Naive B cell (primary cell): Measurements from ENCODE around the gene MEIOB. TPM values are rescaled to one million over a fixed set of nuclear protein-coding genes. Genes with fewer than 3 reads are reported as not detected.
A peak's percentile ranks its signal among the peaks of the same experiment; 100 is the strongest.
"Not testable (repeated sequence)": the region's sequence is repeated elsewhere in the genome, so short reads cannot be mapped to it uniquely, and the experiment has no call there.

ENCODE experiments used
- ATAC-seq, 2 donors: fragments of 150-1000 bp; cut with Tn5 transposase; 2 replicates each; pipeline ENCODE4 v1.10.0; 2021; ENCODE audit warnings: low read depth in 2 of 2, mild to moderate bottlenecking in 2 of 2, moderate library complexity in 2 of 2
- DNase-seq: peaks from one replicate; pipeline ENCODE4 v3.0.0; 2022
- H3K27ac Mint-ChIP-seq, 6 donors: one replicate each; pipeline ENCODE4 v1.8.0; 2020 to 2022; ENCODE audit warnings: mild to moderate bottlenecking in 6 of 6, mixed read lengths in 6 of 6, moderate library complexity in 5 of 6, inconsistent platforms in 2 of 6
- H3K27me3 Mint-ChIP-seq, 3 donors: one replicate each; pipeline ENCODE4 v1.8.0; 2021 to 2022; ENCODE audit warnings: mixed read lengths in 3 of 3, mild to moderate bottlenecking in 1 of 3
- H3K36me3 Mint-ChIP-seq, 2 donors: one replicate each; pipeline ENCODE4 v1.8.0; 2020 to 2022; ENCODE audit warnings: mixed read lengths in 2 of 2, inconsistent platforms in 1 of 2, mild to moderate bottlenecking in 1 of 2
- H3K4me1 Mint-ChIP-seq, 3 donors: one replicate each; pipeline ENCODE4 v1.8.0; 2020 to 2022; ENCODE audit warnings: mixed read lengths in 3 of 3, inconsistent platforms in 1 of 3, mild to moderate bottlenecking in 1 of 3, moderate library complexity in 1 of 3
- H3K4me3 Mint-ChIP-seq, 8 donors: one replicate each; pipeline ENCODE4 v1.8.0; 2020 to 2022; ENCODE audit warnings: mild to moderate bottlenecking in 8 of 8, mixed read lengths in 8 of 8, moderate library complexity in 8 of 8, inconsistent platforms in 2 of 8
- H3K9me3 Mint-ChIP-seq, 7 donors: one replicate each; pipeline ENCODE4 v1.8.0; 2020 to 2022; ENCODE audit warnings: mixed read lengths in 7 of 7, mild to moderate bottlenecking in 5 of 7, inconsistent platforms in 2 of 7, moderate library complexity in 1 of 7
- polyA plus RNA-seq, 6 donors: library from polyadenylated mRNA; unstranded; fragments of 300-500 nt; fragmentation: Illumina TruSeq; gene quantifications; one replicate each; pipeline ENCODE4 v1.2.3, GENCODE V29; 2021; ENCODE audit warnings: low read depth in 6 of 6

The MEIOB gene
- polyA plus RNA-seq, result not detected

DNA sequence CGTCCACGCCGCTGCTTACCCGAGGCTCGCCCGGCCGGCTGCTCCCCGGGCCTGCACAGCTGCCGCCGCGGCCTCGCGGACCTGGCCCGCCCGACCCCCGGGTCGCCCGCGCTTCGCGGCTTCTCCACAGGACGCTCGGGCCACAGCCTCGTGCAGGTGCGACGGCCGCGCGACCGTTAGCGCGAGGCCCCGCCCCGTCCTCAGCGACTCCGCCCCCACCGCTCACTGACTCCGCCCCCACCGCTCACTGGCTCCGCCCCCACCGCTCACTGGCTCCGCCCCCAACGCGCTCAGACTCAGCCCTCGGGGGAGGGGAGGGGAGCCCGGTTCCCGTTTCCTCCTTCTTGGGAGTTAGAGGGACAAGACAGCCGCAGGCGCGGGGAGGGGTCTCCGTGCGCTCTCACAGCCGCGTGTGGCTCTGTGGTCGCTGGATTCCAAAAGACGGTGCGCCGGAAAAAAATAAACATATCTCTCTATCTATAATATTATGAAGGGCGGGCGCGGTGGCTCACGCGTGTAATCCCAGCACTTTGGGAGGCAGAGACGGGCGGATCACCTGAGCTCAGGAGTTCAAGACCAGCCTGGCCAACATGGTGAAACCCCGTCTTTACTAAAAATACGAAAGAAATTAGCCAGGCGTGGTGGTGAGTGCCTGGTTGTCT, at the start of gene MEIOB:
Gene MEIOB (minus strand): TSS at position 191 of the 662 bp plus-strand sequence. CDS start 3,989 bp downstream, outside the sequence.
- peak within 1 kb of the TSS in 7 of 8 donors; percentile 47 to 71 (median 63) for H3K4me3 Mint-ChIP-seq
- peak in 1 of 2 donors; percentile 41 for ATAC-seq
- no peak for DNase-seq

DNA sequence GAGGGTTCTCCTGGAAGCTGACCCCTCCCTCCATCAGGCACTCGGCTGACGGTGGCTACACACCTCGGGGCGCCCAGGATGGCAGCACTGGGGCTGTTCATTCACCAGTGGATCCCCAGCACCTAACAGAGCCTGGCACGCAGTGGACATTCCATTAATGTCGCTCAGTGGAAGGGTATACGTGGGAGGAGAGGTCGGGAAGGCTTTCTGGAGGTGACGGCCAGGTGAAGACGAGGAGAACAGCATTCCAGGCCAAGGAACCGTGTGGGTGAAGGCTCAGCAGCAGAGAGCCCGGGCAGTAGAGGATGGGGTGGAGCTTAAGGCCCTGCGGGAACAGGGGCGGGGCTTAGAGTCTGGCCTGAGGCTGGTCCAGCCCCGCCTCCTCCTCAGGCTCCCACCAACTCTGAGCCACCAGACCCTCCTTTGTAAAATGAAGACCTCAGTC, 48.8 kb upstream of the MEIOB start:
- Mint-ChIP-seq H3K4me1 (peaks cover 0 to 18% (median 8%) of the 10 kb centered on the region in 3 donors), H3K36me3 (no peaks in the 10 kb centered on the region), H3K4me3 (peak overlapping the region in 1 of 8 donors; percentile 45), H3K27ac (no peak overlapping the region), H3K27me3 (peaks cover 17 to 84% (median 67%) of the 10 kb centered on the region in 3 donors), H3K9me3 (peaks cover 0 to 5% (median 2%) of the 10 kb centered on the region in 7 donors)
- ATAC-seq (no peak), DNase-seq (no peak)

More for the DNA sequence above, at the start of gene MEIOB:
- Mint-ChIP-seq H3K27ac (peak within 1 kb of the TSS in 1 of 6 donors; percentile 68), H3K4me1 (peaks cover 4 to 8% (median 6%) of the 10 kb centered on the region in 3 donors), H3K27me3 (peaks cover 19 to 26% (median 21%) of the 10 kb centered on the region in 3 donors), H3K9me3 (peaks cover 0 to 3% (median 2%) of the 10 kb centered on the region in 7 donors), H3K36me3 (peaks cover 0 to 9% of the 10 kb centered on the region in 2 donors)

GRCh38 chr16:1920122-1920521, 48.2 kb upstream of the MEIOB start:
- not testable (repeated sequence) for H3K36me3 Mint-ChIP-seq, H3K9me3 Mint-ChIP-seq, DNase-seq, H3K27ac Mint-ChIP-seq, ATAC-seq
- peaks cover 17 to 84% (median 68%) of the 10 kb centered on the region in 3 donors for H3K27me3 Mint-ChIP-seq
- H3K4me3 Mint-ChIP-seq, result peak overlapping the region in 1 of 8 donors; percentile 34
- H3K4me1 Mint-ChIP-seq, result peaks cover 0 to 18% (median 8%) of the 10 kb centered on the region in 3 donors

DNA sequence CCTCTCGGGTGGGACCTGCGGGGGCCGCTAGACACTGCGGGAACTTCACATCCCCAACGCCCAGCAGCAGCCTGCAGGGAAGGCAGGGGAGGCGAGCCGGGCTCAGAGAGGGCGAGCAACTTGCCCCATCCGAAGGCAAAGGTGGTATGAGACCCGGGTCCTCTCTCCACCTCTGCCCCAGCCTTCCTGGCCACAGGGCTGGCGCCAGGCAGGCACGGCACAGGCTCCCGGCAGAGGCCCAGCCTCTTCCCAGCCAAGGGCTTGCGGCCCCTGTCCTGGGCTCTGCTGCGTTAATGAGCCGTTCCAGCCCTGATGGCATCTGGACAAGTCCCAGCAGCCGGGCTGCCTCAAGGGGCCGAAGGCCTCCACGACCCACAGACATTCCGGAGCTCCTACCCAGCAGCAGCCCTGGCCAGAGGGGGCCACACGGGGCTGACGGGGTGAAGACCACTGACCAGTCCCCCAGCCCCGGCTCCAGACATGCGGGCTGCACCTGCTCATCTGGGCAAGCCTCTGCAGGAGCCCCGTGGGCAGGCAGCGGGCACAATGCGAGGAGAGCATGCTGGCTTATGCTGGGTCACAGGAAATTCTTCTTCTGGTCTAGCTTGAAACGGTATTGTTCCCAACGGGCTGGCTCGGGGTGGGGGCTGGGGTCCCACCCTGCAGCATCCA, 47.5 kb upstream of the MEIOB start:
- Mint-ChIP-seq H3K27ac (no peak overlapping the region), H3K4me1 (peaks cover 0 to 18% (median 8%) of the 10 kb centered on the region in 3 donors), H3K9me3 (peaks cover 0 to 5% (median 2%) of the 10 kb centered on the region in 7 donors), H3K27me3 (peaks cover 17 to 84% (median 67%) of the 10 kb centered on the region in 3 donors), H3K36me3 (no peaks in the 10 kb centered on the region), H3K4me3 (no peak overlapping the region)
- ATAC-seq, result no peak
- no peak for DNase-seq

DNA sequence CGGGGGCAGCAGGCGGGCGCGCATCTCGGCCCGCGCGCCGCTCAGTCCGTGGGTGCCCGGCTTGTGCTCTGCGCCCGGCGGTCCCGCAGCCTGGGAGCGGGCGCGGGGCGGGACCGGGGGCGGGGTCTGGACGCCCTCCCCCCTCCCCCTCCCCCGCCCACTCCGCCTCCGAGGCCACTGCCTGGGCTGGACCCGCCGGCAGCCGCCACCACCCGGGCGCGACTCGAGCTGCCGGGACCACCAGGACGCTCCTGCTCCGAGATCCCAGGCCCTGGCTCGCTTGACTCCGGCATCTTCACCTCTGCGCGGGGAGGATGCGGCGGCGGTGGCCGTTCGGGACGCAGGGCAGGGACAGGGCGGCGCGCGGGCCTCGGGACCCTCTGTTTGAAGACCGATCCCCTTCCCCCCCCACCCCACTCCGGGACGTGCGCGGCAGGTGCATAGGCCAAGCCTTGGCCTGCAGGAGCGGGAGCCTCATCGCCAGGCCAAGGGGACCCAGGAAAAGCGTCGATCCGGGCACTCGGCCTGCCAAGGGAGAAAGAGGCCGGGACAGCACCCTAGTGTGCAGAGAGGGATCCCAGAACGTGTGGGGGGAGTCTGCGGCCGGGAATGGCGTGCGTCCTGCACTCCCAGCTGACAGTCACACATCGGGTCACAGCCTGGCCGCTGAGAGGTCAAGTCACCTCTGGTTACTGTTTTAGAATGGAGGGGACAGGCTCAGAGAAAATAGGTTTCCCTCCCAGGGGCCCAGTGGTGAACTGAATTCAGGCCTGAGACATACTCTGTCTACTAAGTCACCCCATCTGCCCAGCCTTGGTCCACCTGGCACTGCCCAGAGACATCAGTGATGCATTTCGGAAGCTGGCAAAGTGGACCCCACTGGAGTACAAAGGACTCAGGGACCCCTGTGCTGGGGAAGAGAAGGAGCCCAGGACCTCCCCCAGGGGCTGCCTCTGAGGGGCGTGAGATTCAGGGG, 46.7 kb upstream of the MEIOB start, which contains the start of gene HS3ST6:
Gene HS3ST6 (minus strand): TSS at position 65 of the 976 bp plus-strand sequence. CDS start 92 bp downstream, outside the sequence.
- ATAC-seq, result no peak
- no peak for DNase-seq
- no peak within 1 kb of the TSS for H3K27ac Mint-ChIP-seq
- H3K4me3 Mint-ChIP-seq, result peak within 1 kb of the TSS in 1 of 8 donors; percentile 57
- H3K9me3 Mint-ChIP-seq, result peaks cover 0 to 5% (median 2%) of the 10 kb centered on the region in 7 donors
- H3K27me3 Mint-ChIP-seq, result peaks cover 17 to 81% (median 65%) of the 10 kb centered on the region in 3 donors
- no peaks in the 10 kb centered on the region for H3K36me3 Mint-ChIP-seq
- H3K4me1 Mint-ChIP-seq, result peaks cover 0 to 18% (median 8%) of the 10 kb centered on the region in 3 donors

DNA sequence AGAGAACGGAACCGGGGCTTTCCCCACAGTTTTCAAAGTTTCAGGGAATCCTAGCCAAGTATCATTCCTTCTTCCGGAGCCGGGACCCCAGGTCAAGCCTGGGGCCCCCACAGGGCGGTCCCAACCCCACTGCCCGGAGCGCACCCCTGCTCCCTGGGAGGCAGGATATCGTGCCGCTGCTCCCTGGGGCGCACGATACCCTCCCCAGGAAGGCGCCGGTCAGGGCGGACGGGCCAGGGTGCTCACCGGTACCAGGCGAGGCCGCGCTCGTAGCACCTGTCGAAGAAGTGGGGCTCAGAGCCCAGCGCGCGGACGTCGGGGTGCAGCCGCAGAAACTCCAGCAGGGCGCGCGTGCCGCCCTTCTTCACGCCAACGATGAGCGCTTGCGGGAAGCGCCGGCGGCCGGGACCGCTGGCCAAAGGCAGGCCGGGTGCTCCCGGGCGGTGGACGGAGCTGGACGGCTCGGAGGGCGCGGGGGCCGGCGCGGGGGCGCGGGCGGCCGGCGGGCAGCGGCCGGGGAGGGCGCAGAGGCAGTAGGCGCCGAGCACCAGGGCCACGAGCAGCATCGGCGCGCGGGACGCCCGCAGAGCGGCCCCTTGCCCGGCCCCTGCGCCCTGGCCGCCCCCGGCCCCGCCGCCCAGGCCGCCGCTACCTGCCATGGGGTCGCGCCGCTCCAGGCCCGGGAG, 45.8 kb upstream of the MEIOB start:
- ATAC-seq (no peak), DNase-seq (no peak)
- Mint-ChIP-seq H3K4me1 (peaks cover 0 to 16% (median 8%) of the 10 kb centered on the region in 3 donors), H3K36me3 (no peaks in the 10 kb centered on the region), H3K27me3 (peaks cover 16 to 72% (median 57%) of the 10 kb centered on the region in 3 donors), H3K27ac (no peak overlapping the region), H3K4me3 (no peak overlapping the region), H3K9me3 (peaks cover 0 to 5% (median 2%) of the 10 kb centered on the region in 7 donors)

- Mint-ChIP-seq H3K9me3 (peaks cover 0 to 2% (median 0%) of the 10 kb centered on the region in 7 donors), H3K36me3 (no peaks in the 10 kb centered on the region), H3K4me3 (no peak overlapping the region), H3K27ac (peak overlapping the region in 1 of 6 donors; percentile 90), H3K27me3 (peaks cover 10 to 66% (median 51%) of the 10 kb centered on the region in 3 donors), H3K4me1 (peaks cover 0 to 14% (median 8%) of the 10 kb centered on the region in 3 donors)
- DNase-seq (no peak), ATAC-seq (no peak)
These were observed 45.2 kb upstream of the MEIOB start for GRCh38 chr16:1917056-1917664.

DNA sequence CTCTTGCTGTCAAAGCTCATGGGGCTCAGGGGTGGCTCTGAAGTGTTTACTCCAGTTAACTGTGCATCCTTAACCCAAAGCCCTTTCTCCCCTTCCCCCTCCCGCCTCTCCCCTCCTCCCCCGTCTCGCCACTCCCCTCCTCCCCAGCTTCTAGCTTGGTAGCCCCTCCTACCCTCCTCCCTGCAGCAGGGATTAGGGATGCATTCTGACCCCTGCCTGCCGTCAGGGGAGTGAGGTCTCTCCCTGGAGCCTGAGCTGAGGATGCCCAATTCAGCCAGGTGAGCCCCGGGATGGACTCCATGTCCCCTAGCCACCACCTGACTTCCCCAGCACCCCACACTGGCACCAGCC, 44.7 kb upstream of the MEIOB start:
- ATAC-seq (no peak), DNase-seq (no peak)
- Mint-ChIP-seq H3K27me3 (peaks cover 10 to 61% (median 49%) of the 10 kb centered on the region in 3 donors), H3K4me1 (peaks cover 0 to 14% (median 8%) of the 10 kb centered on the region in 3 donors), H3K36me3 (no peaks in the 10 kb centered on the region), H3K9me3 (peaks cover 0 to 2% (median 0%) of the 10 kb centered on the region in 7 donors), H3K4me3 (no peak overlapping the region), H3K27ac (peak overlapping the region in 2 of 6 donors; percentile 70 to 90)

DNA sequence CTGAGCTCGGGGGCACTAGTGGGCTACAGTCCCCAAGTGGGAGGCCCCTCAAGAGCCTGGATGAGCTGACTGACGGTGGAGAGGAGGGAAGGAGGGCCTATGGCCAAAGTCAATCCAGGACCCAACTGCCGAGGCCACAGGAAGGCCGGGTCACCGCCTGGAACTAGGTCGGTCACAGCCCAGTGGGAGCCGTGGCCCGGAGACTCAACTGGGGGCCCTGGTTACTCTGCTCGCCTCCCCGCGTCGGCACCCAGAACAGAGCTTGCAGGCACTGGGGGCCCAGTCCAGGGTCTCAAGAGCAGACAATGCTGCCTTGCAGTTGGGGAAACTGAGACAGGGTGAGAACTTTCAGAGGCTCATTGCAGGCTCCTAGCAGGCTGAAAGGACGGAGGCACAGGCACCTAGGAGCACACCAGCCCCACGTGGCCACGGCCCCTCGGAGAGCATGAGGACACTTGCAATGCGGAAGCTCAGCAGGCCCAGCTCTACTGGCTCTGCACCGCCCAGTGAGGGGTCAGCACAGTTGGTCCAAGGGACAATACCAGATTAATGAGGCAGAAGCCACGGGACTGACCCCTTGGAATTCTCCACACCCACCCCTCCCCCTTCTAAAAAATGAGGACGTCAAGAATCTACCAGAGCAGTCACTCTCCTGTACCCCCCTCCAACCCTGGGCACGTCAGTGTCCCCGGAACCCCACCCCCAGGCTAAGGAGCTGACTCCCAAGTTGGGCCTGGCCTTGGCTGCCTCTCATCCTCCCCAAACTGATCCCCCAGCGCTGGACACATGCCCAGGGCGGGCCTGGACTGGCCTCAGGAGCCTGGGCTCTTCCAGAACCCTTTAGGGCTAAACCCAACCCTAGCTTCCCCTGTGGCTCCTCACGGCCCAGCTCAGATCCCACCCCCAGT, 44.0 kb upstream of the MEIOB start:
- Mint-ChIP-seq H3K27ac (peak overlapping the region in 1 of 6 donors; percentile 70), H3K4me1 (peaks cover 0 to 8% (median 8%) of the 10 kb centered on the region in 3 donors), H3K9me3 (no peaks in the 10 kb centered on the region), H3K27me3 (peaks cover 3 to 55% (median 43%) of the 10 kb centered on the region in 3 donors), H3K36me3 (no peaks in the 10 kb centered on the region), H3K4me3 (no peak overlapping the region)
- DNase-seq (no peak), ATAC-seq (no peak)

- ATAC-seq, result no peak
- H3K4me1 Mint-ChIP-seq, result peaks cover 0 to 4% (median 2%) of the 10 kb centered on the region in 3 donors
- no peaks in the 10 kb centered on the region for H3K9me3 Mint-ChIP-seq
- no peak overlapping the region for H3K4me3 Mint-ChIP-seq
- H3K36me3 Mint-ChIP-seq, result no peaks in the 10 kb centered on the region
- peaks cover 0 to 45% (median 33%) of the 10 kb centered on the region in 3 donors for H3K27me3 Mint-ChIP-seq
- no peak for DNase-seq
- no peak overlapping the region for H3K27ac Mint-ChIP-seq
These were observed 43.0 kb upstream of the MEIOB start for GRCh38 chr16:1914988-1915387.

GRCh38 chr16:1914084-1914608, 42.2 kb upstream of the MEIOB start:
- Mint-ChIP-seq H3K27ac (no peak overlapping the region), H3K4me3 (no peak overlapping the region), H3K4me1 (peaks cover 0 to 4% (median 2%) of the 10 kb centered on the region in 3 donors), H3K9me3 (no peaks in the 10 kb centered on the region), H3K36me3 (no peaks in the 10 kb centered on the region), H3K27me3 (peaks cover 0 to 39% (median 33%) of the 10 kb centered on the region in 3 donors)
- DNase-seq (no peak), ATAC-seq (no peak)
